HCT116 (cell line): ENCODE measurements around the gene SSUH2. TPM values are rescaled to one million over a fixed set of nuclear protein-coding genes. Genes with fewer than 3 reads are reported as not detected.
A peak's percentile ranks its signal among the peaks of the same experiment; 100 is the strongest.

Source experiments
- ATAC-seq: fragments of 200-7000 bp; cut with Tn5 transposase; 2 replicates; pipeline ENCODE4 v1.9.1; 2020; ENCODE audit warnings: mild to moderate bottlenecking, moderate library complexity
- BruUV-seq: library from RNA; stranded (reverse); fragments of 400-500 nt; replicated peaks from 2 replicates; lab custom pipeline; 2021; lab: Mats Ljungman, UMichigan
- CTCF ChIA-PET: fragments of 300-600 bp; sonication (Branson Sonifier 250); formaldehyde crosslinking; loops from one replicate; lab custom pipeline; 2021; ENCODE audit warnings: antibody characterized with exemption; lab: Charles Lee
- POLR2A ChIA-PET: fragments of 300-600, 350-600 bp; sonication (Branson Sonifier 250); formaldehyde crosslinking; loops from one replicate; lab custom pipeline; 2021; ENCODE audit warnings: antibody characterized with exemption; lab: Charles Lee
- RAD21 ChIA-PET, 2 experiments: fragments of 300-600 bp; sonication (Branson Sonifier 250); formaldehyde crosslinking; loops; one replicate each; lab custom pipeline; 2023; ENCODE audit warnings: low total read pairs in 2 of 2; ENCODE audit not compliant: uncharacterized antibody in 2 of 2, unreplicated experiment in 2 of 2, low non-redundant PET in 1 of 2; lab: Charles Lee
- DNase-seq: peaks from one replicate; pipeline ENCODE4 v3.0.0-alpha.2; 2010; ENCODE audit warnings: low read depth, low spot score
- H2AFZ ChIP-seq: fragments of 200-600 bp; shearing (Covaris generic), sonication (generic); 2 replicates; pipeline ENCODE4 v1.6.1; 2017; ENCODE audit warnings: low read depth, mixed run types, mixed read lengths, antibody characterized with exemption, low read length; ENCODE audit not compliant: poor library complexity, severe bottlenecking
- H3K27ac ChIP-seq: 2 replicates; pipeline ENCODE4 v1.5.1; 2012; ENCODE audit warnings: low read depth, low read length
- H3K27me3 ChIP-seq: fragments of 200-600 bp; sonication (generic); 2 replicates; pipeline ENCODE4 v1.6.1; 2016; ENCODE audit warnings: mixed run types, low read length, mixed read lengths; ENCODE audit not compliant: insufficient read depth
- H3K36me3 ChIP-seq, 2 experiments: fragments of 200-500 bp in 1 of 2; fragments of 200-600 bp in 1 of 2; sonication (Bioruptor generic) in 1 of 2; sonication (generic) in 1 of 2; 2 replicates each; pipeline versions ENCODE4 v1.5.1 to v1.6.1; 2014 to 2016; ENCODE audit warnings: low read length in 2 of 2, inconsistent platforms in 1 of 2, mixed read lengths in 1 of 2, mixed run types in 1 of 2; ENCODE audit not compliant: insufficient read depth in 2 of 2, control insufficient read depth in 1 of 2
- H3K4me1 ChIP-seq, 2 experiments: fragments of 200-600 bp in 1 of 2; sonication (generic) in 1 of 2; 2 replicates each; pipeline versions ENCODE4 v1.5.1 to v1.6.1; 2012 to 2017; ENCODE audit warnings: low read length in 2 of 2, inconsistent platforms in 1 of 2, mild to moderate bottlenecking in 1 of 2, mixed read lengths in 1 of 2, mixed run types in 1 of 2, moderate library complexity in 1 of 2; ENCODE audit not compliant: insufficient read depth in 2 of 2, control insufficient read depth in 1 of 2
- H3K4me2 ChIP-seq: fragments of 200-600 bp; sonication (generic); 2 replicates; pipeline ENCODE4 v1.6.1; 2017; ENCODE audit warnings: mixed run types, low read length, mixed read lengths
- H3K4me3 ChIP-seq, 2 experiments: fragments of 200-600 bp in 1 of 2; sonication (generic) in 1 of 2; replicated peaks in 1 of 2; 2 replicates each; pipeline ENCODE4 v1.5.1; 2011 to 2016; ENCODE audit warnings: low read length in 2 of 2, control low read depth in 1 of 2, low read depth in 1 of 2, mild to moderate bottlenecking in 1 of 2, mixed read lengths in 1 of 2, mixed run types in 1 of 2
- H3K79me2 ChIP-seq: fragments of 200-600 bp; sonication (generic); 2 replicates; pipeline ENCODE4 v1.6.1; 2017; ENCODE audit warnings: mild to moderate bottlenecking, mixed run types, low read length, moderate library complexity, mixed read lengths; ENCODE audit not compliant: insufficient read depth
- H3K9ac ChIP-seq: fragments of 200-600 bp; sonication (generic); 2 replicates; pipeline ENCODE4 v1.6.1; 2016; ENCODE audit warnings: low read length, mixed read lengths
- H3K9me2 ChIP-seq: fragments of 200-600 bp; sonication (generic), shearing (Covaris generic); 2 replicates; pipeline ENCODE4 v1.6.1; 2017; ENCODE audit warnings: mixed run types, mild to moderate bottlenecking, moderate library complexity; ENCODE audit not compliant: insufficient read depth
- H3K9me3 ChIP-seq, 2 experiments: fragments of 200-500 bp in 1 of 2; fragments of 200-600 bp in 1 of 2; sonication (Bioruptor generic) in 1 of 2; sonication (generic) in 1 of 2; 2 replicates each; pipeline ENCODE4 v1.6.1; 2014 to 2017; ENCODE audit warnings: low read length in 2 of 2, mixed read lengths in 2 of 2, inconsistent platforms in 1 of 2, low read depth in 1 of 2, mild to moderate bottlenecking in 1 of 2, mixed run types in 1 of 2, moderate library complexity in 1 of 2; ENCODE audit not compliant: control insufficient read depth in 1 of 2, insufficient read depth in 1 of 2
- H4K20me1 ChIP-seq: fragments of 200-600 bp; sonication (generic), shearing (Covaris generic); 2 replicates; pipeline ENCODE4 v1.6.1; 2017; ENCODE audit warnings: mixed run types, mild to moderate bottlenecking, moderate library complexity; ENCODE audit not compliant: insufficient read depth
- ATF3 ChIP-seq: IDR thresholded peaks from 2 replicates; pipeline ENCODE4 v1.6.1; 2012
- CBX3 ChIP-seq: IDR thresholded peaks from 2 replicates; pipeline ENCODE4 v1.6.1; 2012; ENCODE audit warnings: low read depth
- CEBPB ChIP-seq: IDR thresholded peaks from 2 replicates; pipeline ENCODE4 v1.6.1; 2012; ENCODE audit warnings: low read depth
- CTCF ChIP-seq, 3 experiments: fragments of 200-600 bp in 1 of 3; sonication (generic) in 1 of 3; IDR thresholded peaks in 2 of 3; conservative IDR thresholded peaks in 1 of 3; 2 replicates each; pipeline ENCODE4 v1.5.1; 2012 to 2017; ENCODE audit warnings: low read depth in 2 of 3, low read length in 2 of 3, antibody characterized with exemption in 1 of 3, borderline replicate concordance in 1 of 3, control low read depth in 1 of 3, mild to moderate bottlenecking in 1 of 3, mixed read lengths in 1 of 3, mixed run types in 1 of 3, moderate library complexity in 1 of 3; ENCODE audit not compliant: insufficient read depth in 1 of 3
- EZH2phosphoT487 ChIP-seq: fragments of 200-600 bp; IDR thresholded peaks from 2 replicates; pipeline ENCODE4 v1.6.1; 2018; ENCODE audit warnings: antibody characterized with exemption, borderline replicate concordance
- FOSL1 ChIP-seq: IDR thresholded peaks from 2 replicates; pipeline ENCODE4 v1.6.1; 2012; ENCODE audit warnings: low read depth
- MAX ChIP-seq: IDR thresholded peaks from 2 replicates; pipeline ENCODE4 v1.6.1; 2012
- POLR2AphosphoS5 ChIP-seq: IDR thresholded peaks from 2 replicates; pipeline ENCODE4 v1.6.1; 2011; ENCODE audit warnings: mild to moderate bottlenecking, low read depth, low read length, moderate library complexity
- REST ChIP-seq: IDR thresholded peaks from 2 replicates; pipeline ENCODE4 v1.6.1; 2012; ENCODE audit warnings: low read depth
- SRF ChIP-seq: IDR thresholded peaks from 2 replicates; pipeline ENCODE4 v1.6.1; 2012; ENCODE audit warnings: low read depth
- TCF7L2 ChIP-seq: IDR thresholded peaks from 2 replicates; pipeline ENCODE4 v1.7.0; 2011; ENCODE audit warnings: borderline replicate concordance, inconsistent platforms; ENCODE audit not compliant: insufficient read depth, insufficient read length; ENCODE audit errors: extremely low read depth
- YY1 ChIP-seq: IDR thresholded peaks from 2 replicates; pipeline ENCODE4 v1.6.1; 2011; ENCODE audit warnings: low read length, low read depth, moderate library complexity, mild to moderate bottlenecking; ENCODE audit not compliant: insufficient replicate concordance; ENCODE audit errors: extremely low read depth
- ZBTB33 ChIP-seq: IDR thresholded peaks from 2 replicates; pipeline ENCODE4 v1.6.1; 2011; ENCODE audit warnings: mild to moderate bottlenecking, low read length, moderate library complexity; ENCODE audit not compliant: insufficient replicate concordance; ENCODE audit errors: extremely low read depth
- ZNF274 ChIP-seq: fragments of 200-500 bp; sonication (Bioruptor generic); IDR thresholded peaks from 2 replicates; pipeline ENCODE4 v1.6.1; 2014; ENCODE audit warnings: mild to moderate bottlenecking, low read depth, low read length, inconsistent platforms
- intact Hi-C: fragments of 100-400 bp; cut with micrococcal nuclease; formaldehyde crosslinking; loops from 2 replicates; pipeline ENCODE4 v1.10.0; 2022
- total RNA-seq: library from RNA; stranded (reverse); gene quantifications from one replicate; pipeline ENCODE4 v1.2.1, GENCODE V29; 2021; ENCODE audit not compliant: unreplicated experiment

The SSUH2 gene
- total RNA-seq, 1 experiment from 2014 or later, result 0.76 TPM

- H3K27me3 ChIP-seq, result no peaks in the 10 kb centered on the region
- ChIA-PET POLR2A (interaction anchor here (0.8 to 1.1 kb wide), 2 partner anchors 31 to 185 kb away, joined by 3 read pairs; no protein-coding TSS in a partner anchor), RAD21 (no interaction called here), CTCF (interaction anchor here (1.3 kb wide), 1 partner anchor 34 kb away, joined by 3 read pairs; no protein-coding TSS in a partner anchor)
- peak; percentile 90 for ATAC-seq
- peaks cover 33 to 85% of the 10 kb centered on the region in 2 experiments for H3K4me1 ChIP-seq
- no peaks in the 10 kb centered on the region for H3K9me3 ChIP-seq
- peak overlapping the region; percentile 24 for H2AFZ ChIP-seq
- H3K36me3 ChIP-seq, result no peaks in the 10 kb centered on the region
- no peaks in the 10 kb centered on the region for H4K20me1 ChIP-seq
- intact Hi-C loops, result no loop called here
- H3K9me2 ChIP-seq, result no peaks in the 10 kb centered on the region
- H3K4me3 ChIP-seq, result peak overlapping the region; percentile 0 to 52; a peak in 2 of 4 replicates
- peak overlapping the region; percentile 79 for H3K27ac ChIP-seq
- TF ChIP-seq SRF, result no peak
- no peak for TF ChIP-seq EZH2phosphoT487
- TF ChIP-seq REST, result no peak
- TF ChIP-seq CBX3, result no peak
- peak; percentile 69 for TF ChIP-seq TCF7L2
- no peak for TF ChIP-seq ZNF274
- TF ChIP-seq FOSL1, result no peak
- TF ChIP-seq ZBTB33, result peak; percentile 80
- no peak for TF ChIP-seq CTCF (IDR thresholded peaks at IDR 0.05 in 2 of 3, conservative IDR thresholded peaks at IDR 0.05 in 1 of 3; ENCODE audit: borderline replicate concordance in 1 of 3, insufficient read depth in 1 of 3, low read depth in 2 of 3, low read length in 2 of 3)
- TF ChIP-seq YY1, result peak; percentile 81
- no peak for TF ChIP-seq CEBPB
- peak; percentile 80 for TF ChIP-seq POLR2AphosphoS5
- no peak for TF ChIP-seq ATF3
- TF ChIP-seq MAX, result no peak
- H3K4me2 ChIP-seq, result peak overlapping the region; percentile 84
- no peaks in the 10 kb centered on the region for H3K79me2 ChIP-seq
- peak; percentile 90 for DNase-seq
- no TSS peak for BruUV-seq
- peak overlapping the region; percentile 59 for H3K9ac ChIP-seq
These were observed 15.2 kb downstream of the SSUH2 start for GRCh38 chr3:8629151-8630021.
